Neuronal stem cell (in vitro differentiated cells): ENCODE results near the gene FAS.

Source experiments
- DNase-seq: peaks from one replicate; pipeline ENCODE4 v3.0.0-alpha.2; 2013; ENCODE audit warnings: low spot score
- H2AFZ ChIP-seq: one replicate; pipeline ENCODE4 v1.6.1; 2013; ENCODE audit warnings: mild to moderate bottlenecking, low read length, inconsistent platforms
- H2AK5ac ChIP-seq: 2 replicates; pipeline ENCODE4 v1.6.1; 2013; ENCODE audit warnings: low read depth, mild to moderate bottlenecking, inconsistent platforms, low read length, moderate library complexity, mixed read lengths
- H2BK120ac ChIP-seq: 2 replicates; pipeline ENCODE4 v1.6.1; 2013; ENCODE audit warnings: low read depth, mild to moderate bottlenecking, inconsistent platforms, low read length, moderate library complexity, mixed read lengths
- H2BK12ac ChIP-seq: one replicate; pipeline ENCODE4 v1.6.1; 2013; ENCODE audit warnings: low read length, inconsistent platforms
- H2BK15ac ChIP-seq: 2 replicates; pipeline ENCODE4 v1.6.1; 2013; ENCODE audit warnings: mild to moderate bottlenecking, low read length, inconsistent platforms, mixed read lengths
- H2BK5ac ChIP-seq: one replicate; pipeline ENCODE4 v1.6.1; 2013; ENCODE audit warnings: inconsistent platforms, mild to moderate bottlenecking, low read length, moderate library complexity
- H3K14ac ChIP-seq: one replicate; pipeline ENCODE4 v1.6.1; 2013; ENCODE audit warnings: low read length, inconsistent platforms
- H3K18ac ChIP-seq: 2 replicates; pipeline ENCODE4 v1.6.1; 2013; ENCODE audit warnings: low read length, inconsistent platforms
- H3K23ac ChIP-seq: 2 replicates; pipeline ENCODE4 v1.6.1; 2013; ENCODE audit warnings: low read depth, mild to moderate bottlenecking, mixed read lengths, low read length, inconsistent platforms; ENCODE audit not compliant: poor library complexity
- H3K27ac ChIP-seq: replicated peaks from 3 replicates; pipeline ENCODE4 v1.5.1; 2013; ENCODE audit warnings: low read length, inconsistent platforms
- H3K27me3 ChIP-seq, 3 experiments: 2 replicates each; pipeline ENCODE4 v1.6.1; 2013; ENCODE audit warnings: low read length in 3 of 3, mild to moderate bottlenecking in 2 of 3, inconsistent platforms in 1 of 3, low read depth in 1 of 3, mixed read lengths in 1 of 3, moderate library complexity in 1 of 3; ENCODE audit not compliant: control insufficient read depth in 3 of 3, insufficient read depth in 3 of 3
- H3K36me3 ChIP-seq, 2 donors: replicated peaks in 1 of 2; 2 replicates each; pipeline ENCODE4 v1.6.1; 2013; ENCODE audit warnings: low read length in 2 of 2; ENCODE audit not compliant: control insufficient read depth in 2 of 2, insufficient read depth in 2 of 2
- H3K4ac ChIP-seq: 2 replicates; pipeline ENCODE4 v1.6.1; 2013; ENCODE audit warnings: inconsistent platforms, mild to moderate bottlenecking, low read length, moderate library complexity
- H3K4me1 ChIP-seq, 2 donors: 1 replicate in 1 of 2; 2 replicates in 1 of 2; pipeline ENCODE4 v1.6.1; 2013; ENCODE audit warnings: low read length in 2 of 2, low read depth in 1 of 2; ENCODE audit not compliant: control insufficient read depth in 2 of 2, insufficient read depth in 1 of 2
- H3K4me2 ChIP-seq: one replicate; pipeline ENCODE4 v1.6.1; 2013; ENCODE audit warnings: mild to moderate bottlenecking, low read length, inconsistent platforms; ENCODE audit not compliant: insufficient read depth, poor library complexity, severe bottlenecking
- H3K4me3 ChIP-seq, 2 donors: 2 replicates each; pipeline ENCODE4 v1.5.1; 2013; ENCODE audit warnings: low read length in 2 of 2, mild to moderate bottlenecking in 2 of 2, inconsistent platforms in 1 of 2, moderate library complexity in 1 of 2
- H3K79me1 ChIP-seq: one replicate; pipeline ENCODE4 v1.6.1; 2013; ENCODE audit warnings: low read depth, mild to moderate bottlenecking, inconsistent platforms, low read length, moderate library complexity
- H3K9ac ChIP-seq: one replicate; pipeline ENCODE4 v1.6.1; 2013; ENCODE audit warnings: mild to moderate bottlenecking, low read depth, low read length, inconsistent platforms; ENCODE audit not compliant: poor library complexity
- H3K9me3 ChIP-seq, 2 donors: replicated peaks in 1 of 2; 2 replicates each; pipeline versions ENCODE3 to v1.6.1; 2013; ENCODE audit warnings: low read length in 2 of 2, mild to moderate bottlenecking in 2 of 2, inconsistent platforms in 1 of 2, low read depth in 1 of 2, mixed read lengths in 1 of 2, moderate library complexity in 1 of 2; ENCODE audit not compliant: control insufficient read depth in 2 of 2, insufficient read depth in 1 of 2
- H4K8ac ChIP-seq: one replicate; pipeline ENCODE4 v1.6.1; 2013; ENCODE audit warnings: low read depth, mild to moderate bottlenecking, inconsistent platforms, low read length, moderate library complexity
- H4K91ac ChIP-seq: one replicate; pipeline ENCODE4 v1.6.1; 2013; ENCODE audit warnings: low read length, low read depth, mild to moderate bottlenecking, inconsistent platforms; ENCODE audit not compliant: poor library complexity
- WGBS, 2 donors: extraction: QIAGEN DNeasy Blood & Tissue Kit; methylation state at CpG; one replicate each; pipeline ENCODE4 v1.1.7; 2013; ENCODE audit warnings: missing lambda C conversion rate in 2 of 2, mixed read lengths in 1 of 2; ENCODE audit not compliant: insufficient read length in 2 of 2, insufficient replicate concordance in 1 of 2; ENCODE audit errors: extremely low coverage in 2 of 2; 5-methylcytosine and 5-hydroxymethylcytosine counted together

The FAS gene

GRCh38 chr10:88975377-88975720 lies 15.2 kb upstream of the FAS start:
- no peaks in the 10 kb centered on the region for H3K27me3 ChIP-seq
- H3K9me3 ChIP-seq, result no peaks in the 10 kb centered on the region
- no peak overlapping the region for H3K4me2 ChIP-seq
- H3K14ac ChIP-seq, result no peak overlapping the region
- no peaks in the 10 kb centered on the region for H3K4me1 ChIP-seq
- no peak overlapping the region for H3K9ac ChIP-seq
- WGBS, 2 donors, result no CpG with 5 or more reads among the region's 3 CpGs
- H4K91ac ChIP-seq, result no peak overlapping the region
- no peak overlapping the region for H3K27ac ChIP-seq
- no peak overlapping the region for H3K4me3 ChIP-seq
- H2BK5ac ChIP-seq, result no peak overlapping the region
- H2BK120ac ChIP-seq, result no peak overlapping the region
- H4K8ac ChIP-seq, result no peak overlapping the region
- H3K79me1 ChIP-seq, result no peaks in the 10 kb centered on the region
- H2BK15ac ChIP-seq, result no peak overlapping the region
- no peak overlapping the region for H3K23ac ChIP-seq
- H2BK12ac ChIP-seq, result no peak overlapping the region
- H2AFZ ChIP-seq, result peak overlapping the region; percentile 52
- H2AK5ac ChIP-seq, result no peak overlapping the region
- no peak overlapping the region for H3K4ac ChIP-seq
- H3K36me3 ChIP-seq, result no peaks in the 10 kb centered on the region
- DNase-seq, result no peak
- H3K18ac ChIP-seq, result no peak overlapping the region

DNA sequence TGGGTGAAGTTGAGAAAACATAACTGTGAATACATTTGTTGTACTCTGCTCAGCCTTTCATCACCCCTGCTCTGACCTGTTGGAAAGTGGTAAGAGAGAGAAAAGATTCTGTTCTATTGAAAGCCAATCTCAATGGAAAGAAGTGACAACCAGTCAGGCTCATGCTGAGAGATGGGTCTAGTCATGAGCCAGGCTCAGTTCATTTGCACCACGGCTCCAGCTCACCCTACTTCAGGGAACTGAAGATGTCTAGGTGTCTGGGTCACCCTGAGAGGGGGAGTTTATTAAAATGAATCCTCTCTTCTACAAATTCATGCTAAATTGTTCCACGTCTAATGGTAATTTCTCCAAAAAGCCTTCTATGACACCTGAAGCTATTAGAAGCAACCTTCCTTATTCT lies 12.1 kb upstream of the FAS start:
- Histone ChIP-seq H3K79me1 (no peaks in the 10 kb centered on the region), H2AFZ (no peak overlapping the region), H2BK12ac (no peak overlapping the region), H3K27me3 (no peaks in the 10 kb centered on the region), H3K9me3 (no peaks in the 10 kb centered on the region), H3K14ac (no peak overlapping the region), H3K27ac (no peak overlapping the region), H3K9ac (no peak overlapping the region), H3K4ac (no peak overlapping the region), H3K18ac (no peak overlapping the region), H4K91ac (no peak overlapping the region), H2AK5ac (no peak overlapping the region), H3K36me3 (no peaks in the 10 kb centered on the region), H4K8ac (no peak overlapping the region), H3K4me2 (no peak overlapping the region), H2BK5ac (no peak overlapping the region), H3K4me1 (no peaks in the 10 kb centered on the region), H3K23ac (no peak overlapping the region), H2BK15ac (no peak overlapping the region), H3K4me3 (no peak overlapping the region), H2BK120ac (no peak overlapping the region)
- no peak for DNase-seq
- WGBS, 2 donors, result no CpG with 5 or more reads among the region's 2 CpGs

DNA sequence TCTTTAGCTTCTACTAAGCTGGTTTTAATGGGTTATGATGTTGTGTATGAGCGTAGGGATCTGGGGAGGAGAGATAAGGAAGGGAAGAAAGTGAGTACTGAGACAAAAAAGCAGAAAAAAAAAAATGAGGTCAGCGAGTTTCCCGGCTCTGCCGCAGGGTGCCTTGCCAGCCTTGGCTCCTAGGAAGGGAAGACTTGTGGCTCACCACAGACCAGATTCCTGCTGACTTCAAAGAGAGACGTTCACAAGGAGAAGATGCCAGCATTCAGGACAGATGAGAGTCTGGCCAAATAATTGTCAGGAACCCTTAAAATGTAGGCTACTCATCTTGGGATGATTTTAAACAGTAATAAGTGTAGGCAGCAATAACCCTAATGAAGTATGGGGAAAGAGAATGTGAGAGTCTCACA lies 11.4 kb upstream of the FAS start:
- no peak overlapping the region for H3K18ac ChIP-seq
- H2BK12ac ChIP-seq, result no peak overlapping the region
- H3K27me3 ChIP-seq, result no peaks in the 10 kb centered on the region
- no peak overlapping the region for H3K9ac ChIP-seq
- H2AK5ac ChIP-seq, result no peak overlapping the region
- H4K8ac ChIP-seq, result no peak overlapping the region
- no peak overlapping the region for H4K91ac ChIP-seq
- no peaks in the 10 kb centered on the region for H3K9me3 ChIP-seq
- H3K4ac ChIP-seq, result no peak overlapping the region
- H2BK15ac ChIP-seq, result no peak overlapping the region
- H3K14ac ChIP-seq, result no peak overlapping the region
- no CpG with 5 or more reads among the region's 5 CpGs for whole genome bisulfite sequencing, 2 donors
- no peak overlapping the region for H2BK5ac ChIP-seq
- H3K4me1 ChIP-seq, result no peaks in the 10 kb centered on the region
- H3K4me2 ChIP-seq, result no peak overlapping the region
- no peak overlapping the region for H3K27ac ChIP-seq
- no peaks in the 10 kb centered on the region for H3K36me3 ChIP-seq
- no peak overlapping the region for H3K4me3 ChIP-seq
- no peaks in the 10 kb centered on the region for H3K79me1 ChIP-seq
- H2BK120ac ChIP-seq, result no peak overlapping the region
- no peak for DNase-seq
- H2AFZ ChIP-seq, result no peak overlapping the region
- no peak overlapping the region for H3K23ac ChIP-seq

DNA sequence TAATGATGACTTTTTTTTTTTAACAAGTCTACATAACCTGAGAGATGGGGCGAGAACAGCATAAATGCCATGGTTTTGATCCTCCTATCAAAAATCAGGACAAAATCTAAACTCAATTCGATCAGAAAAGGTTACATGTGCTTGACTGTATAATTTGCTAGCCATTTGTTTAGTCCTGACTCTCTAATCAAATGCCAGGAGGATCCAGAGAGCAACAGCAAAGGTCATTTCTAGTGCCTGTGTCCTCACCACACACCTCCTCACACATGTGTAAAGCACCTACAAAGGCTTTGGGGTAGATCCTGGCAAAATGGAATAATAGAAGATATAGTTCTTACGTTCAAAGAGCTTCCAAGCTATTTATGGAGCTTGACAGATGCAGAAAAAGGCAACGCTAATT lies 11.0 kb upstream of the FAS start:
- no peak overlapping the region for H2AFZ ChIP-seq
- H3K79me1 ChIP-seq, result no peaks in the 10 kb centered on the region
- H4K91ac ChIP-seq, result no peak overlapping the region
- H3K9ac ChIP-seq, result no peak overlapping the region
- H3K18ac ChIP-seq, result no peak overlapping the region
- H3K4ac ChIP-seq, result no peak overlapping the region
- H2BK12ac ChIP-seq, result no peak overlapping the region
- no peaks in the 10 kb centered on the region for H3K27me3 ChIP-seq
- H3K4me3 ChIP-seq, result no peak overlapping the region
- H3K23ac ChIP-seq, result no peak overlapping the region
- no peak overlapping the region for H2AK5ac ChIP-seq
- no peak overlapping the region for H3K14ac ChIP-seq
- H3K4me2 ChIP-seq, result no peak overlapping the region
- H2BK15ac ChIP-seq, result no peak overlapping the region
- H3K36me3 ChIP-seq, result no peaks in the 10 kb centered on the region
- H2BK120ac ChIP-seq, result no peak overlapping the region
- no peaks in the 10 kb centered on the region for H3K4me1 ChIP-seq
- WGBS, 2 donors, result no CpG with 5 or more reads among the region's 4 CpGs
- DNase-seq, result no peak
- no peak overlapping the region for H2BK5ac ChIP-seq
- H4K8ac ChIP-seq, result no peak overlapping the region
- H3K9me3 ChIP-seq, result no peaks in the 10 kb centered on the region
- no peak overlapping the region for H3K27ac ChIP-seq
